Chondrocyte (in vitro differentiated cells): ENCODE results near the gene TSFM. TPM values are rescaled to one million over a fixed set of nuclear protein-coding genes. Genes with fewer than 3 reads are reported as not detected.
A peak's percentile ranks its signal among the peaks of the same experiment; 100 is the strongest.

Experiments used
- DNase-seq: peaks from one replicate; pipeline ENCODE4 v3.0.0; 2021; ENCODE audit warnings: mixed read lengths, low spot score
- H3K27ac Mint-ChIP-seq: one replicate; pipeline ENCODE4 v1.8.0; 2021; ENCODE audit warnings: mild to moderate bottlenecking, moderate library complexity, mixed read lengths; ENCODE audit not compliant: unreplicated experiment
- H3K27me3 Mint-ChIP-seq: 2 replicates; pipeline ENCODE4 v1.8.0; 2021; ENCODE audit warnings: low read depth, mixed read lengths
- H3K36me3 Mint-ChIP-seq: 2 replicates; pipeline ENCODE4 v1.8.0; 2021; ENCODE audit warnings: low read depth, mixed read lengths
- H3K4me1 Mint-ChIP-seq: 2 replicates; pipeline ENCODE4 v1.8.0; 2021; ENCODE audit warnings: low read depth, mild to moderate bottlenecking, mixed read lengths
- H3K4me3 Mint-ChIP-seq: one replicate; pipeline ENCODE4 v1.8.0; 2021; ENCODE audit warnings: mild to moderate bottlenecking, moderate library complexity, mixed read lengths; ENCODE audit not compliant: unreplicated experiment
- H3K9me3 Mint-ChIP-seq: 2 replicates; pipeline ENCODE4 v1.8.0; 2021; ENCODE audit warnings: low read depth, mixed read lengths
- CTCF ChIP-seq: fragments of 200-600 bp; sonication (generic); IDR thresholded peaks from 2 replicates; pipeline ENCODE4 v1.5.0; 2021; ENCODE audit warnings: antibody characterized with exemption, mild to moderate bottlenecking, moderate library complexity
- total RNA-seq: library from RNA; stranded (reverse); gene quantifications from 3 replicates; pipeline ENCODE4 v1.2.1, GENCODE V29; 2021

The TSFM gene
- total RNA-seq, 1 donor from 2014 or later = 19.9 TPM

GRCh38 chr12:57832966-57833365 lies 50.4 kb downstream of the TSFM start:
- no peak for TF ChIP-seq CTCF
- DNase-seq = no peak
- peaks cover 4% of the 10 kb centered on the region for H3K36me3 Mint-ChIP-seq
- peak overlapping the region; percentile 79 for H3K27ac Mint-ChIP-seq
- no peaks in the 10 kb centered on the region for H3K27me3 Mint-ChIP-seq
- no peak overlapping the region for H3K4me3 Mint-ChIP-seq
- peaks cover 81% of the 10 kb centered on the region for H3K4me1 Mint-ChIP-seq
- H3K9me3 Mint-ChIP-seq = no peaks in the 10 kb centered on the region

GRCh38 chr12:57833672-57834071 lies 51.1 kb downstream of the TSFM start:
- no peak overlapping the region for H3K4me3 Mint-ChIP-seq
- H3K36me3 Mint-ChIP-seq = peaks cover under 1% of the 10 kb centered on the region
- no peaks in the 10 kb centered on the region for H3K9me3 Mint-ChIP-seq
- no peaks in the 10 kb centered on the region for H3K27me3 Mint-ChIP-seq
- no peak for DNase-seq
- H3K27ac Mint-ChIP-seq = peak overlapping the region; percentile 79
- H3K4me1 Mint-ChIP-seq = peaks cover 88% of the 10 kb centered on the region
- no peak for TF ChIP-seq CTCF

- no peaks in the 10 kb centered on the region for H3K36me3 Mint-ChIP-seq
- H3K27me3 Mint-ChIP-seq = no peaks in the 10 kb centered on the region
- no peak overlapping the region for H3K4me3 Mint-ChIP-seq
- peak overlapping the region; percentile 63 for H3K27ac Mint-ChIP-seq
- TF ChIP-seq CTCF = no peak
- no peaks in the 10 kb centered on the region for H3K9me3 Mint-ChIP-seq
- H3K4me1 Mint-ChIP-seq = peaks cover 90% of the 10 kb centered on the region
- no peak for DNase-seq
These were observed 51.7 kb downstream of the TSFM start for GRCh38 chr12:57834086-57834876.

- peaks cover 94% of the 10 kb centered on the region for H3K4me1 Mint-ChIP-seq
- no peak for DNase-seq
- no peaks in the 10 kb centered on the region for H3K36me3 Mint-ChIP-seq
- no peaks in the 10 kb centered on the region for H3K9me3 Mint-ChIP-seq
- no peak for TF ChIP-seq CTCF
- H3K4me3 Mint-ChIP-seq = no peak overlapping the region
- H3K27ac Mint-ChIP-seq = peak overlapping the region; percentile 92
- no peaks in the 10 kb centered on the region for H3K27me3 Mint-ChIP-seq
These were observed 53.0 kb downstream of the TSFM start for GRCh38 chr12:57835366-57836288.
